HL-60 (cell line): ENCODE data around the gene PTPRF.

ENCODE experiments used
- DNase-seq, 2 experiments: peaks; one replicate each; pipeline ENCODE4 v3.0.0-alpha.2; 2010 to 2020; ENCODE audit warnings: low read depth in 1 of 2, low spot score in 1 of 2
- H3K27ac ChIP-seq: fragments of 250-450 bp; sonication (Bioruptor Pico); replicated peaks from 2 replicates; pipeline ENCODE4 v1.5.1; 2020; ENCODE audit warnings: mild to moderate bottlenecking, moderate library complexity
- H3K27me3 ChIP-seq: fragments of 250-450 bp; sonication (Bioruptor Pico); 2 replicates; pipeline ENCODE4 v1.5.1; 2021; ENCODE audit warnings: mild to moderate bottlenecking, moderate library complexity; ENCODE audit not compliant: insufficient read depth, poor library complexity, severe bottlenecking
- H3K4me3 ChIP-seq: replicated peaks from 2 replicates; pipeline ENCODE4 v1.5.1; 2011; ENCODE audit warnings: mild to moderate bottlenecking, control low read depth, low read length; ENCODE audit not compliant: insufficient read depth
- CTCF ChIP-seq: IDR thresholded peaks from one replicate; pipeline ENCODE4 v1.5.1; 2011; ENCODE audit warnings: low read length, control low read depth, inconsistent platforms; ENCODE audit not compliant: insufficient read depth
- GABPA ChIP-seq: IDR thresholded peaks from 2 replicates; pipeline ENCODE4 v1.6.1; 2012; ENCODE audit warnings: low read depth
- POLR2AphosphoS5 ChIP-seq: IDR thresholded peaks from 2 replicates; pipeline ENCODE4 v1.6.1; 2012; ENCODE audit warnings: low read depth
- SPI1 ChIP-seq: IDR thresholded peaks from 2 replicates; pipeline ENCODE4 v1.6.1; 2012; ENCODE audit warnings: low read depth, mild to moderate bottlenecking, borderline replicate concordance
- TF ChIP-seq, protein P1 (sequence below): IDR thresholded peaks from 2 replicates; pipeline ENCODE4 v1.6.1; 2012; ENCODE audit warnings: low read depth; ENCODE audit not compliant: insufficient replicate concordance

The PTPRF gene

DNA sequence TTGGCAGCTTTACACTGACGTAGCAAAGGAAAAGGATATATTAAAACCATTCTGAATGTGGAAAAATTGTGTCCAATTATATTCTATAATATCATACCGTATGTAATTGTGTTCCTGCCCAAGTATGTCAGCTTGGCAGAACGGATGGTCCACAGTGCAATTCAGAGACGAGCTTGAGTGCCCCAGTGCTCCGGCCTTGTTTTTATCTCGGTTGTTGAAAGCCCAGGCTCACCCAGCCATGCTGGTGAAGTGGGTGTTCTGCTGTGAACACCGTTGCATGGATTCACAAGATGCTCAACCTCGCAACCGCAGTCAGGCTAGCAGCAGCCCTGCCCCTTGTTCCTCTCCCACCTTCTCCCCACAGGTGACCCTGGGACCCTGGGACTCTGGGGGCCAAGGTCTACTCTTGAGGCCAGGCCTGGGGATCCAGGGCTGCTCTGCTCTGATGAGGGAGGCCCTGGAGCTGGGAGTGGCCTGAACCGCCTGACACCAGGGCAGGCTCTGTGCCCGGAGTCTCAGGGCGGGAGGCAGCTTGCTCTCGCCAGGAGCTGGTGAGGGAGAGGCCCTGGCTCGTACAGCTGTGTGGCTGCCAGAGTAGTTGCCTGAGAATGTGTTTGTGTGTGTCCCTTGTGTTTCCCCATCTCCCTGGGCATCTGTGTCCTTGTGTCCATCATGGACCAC is 11.2 kb downstream of the PTPRF start:
- H3K27ac ChIP-seq, result no peak overlapping the region
- H3K27me3 ChIP-seq, result no peaks in the 10 kb centered on the region
- no peak for DNase-seq
- no peak overlapping the region for H3K4me3 ChIP-seq
- no peak for TF ChIP-seq CTCF
- TF ChIP-seq, protein P1, sequence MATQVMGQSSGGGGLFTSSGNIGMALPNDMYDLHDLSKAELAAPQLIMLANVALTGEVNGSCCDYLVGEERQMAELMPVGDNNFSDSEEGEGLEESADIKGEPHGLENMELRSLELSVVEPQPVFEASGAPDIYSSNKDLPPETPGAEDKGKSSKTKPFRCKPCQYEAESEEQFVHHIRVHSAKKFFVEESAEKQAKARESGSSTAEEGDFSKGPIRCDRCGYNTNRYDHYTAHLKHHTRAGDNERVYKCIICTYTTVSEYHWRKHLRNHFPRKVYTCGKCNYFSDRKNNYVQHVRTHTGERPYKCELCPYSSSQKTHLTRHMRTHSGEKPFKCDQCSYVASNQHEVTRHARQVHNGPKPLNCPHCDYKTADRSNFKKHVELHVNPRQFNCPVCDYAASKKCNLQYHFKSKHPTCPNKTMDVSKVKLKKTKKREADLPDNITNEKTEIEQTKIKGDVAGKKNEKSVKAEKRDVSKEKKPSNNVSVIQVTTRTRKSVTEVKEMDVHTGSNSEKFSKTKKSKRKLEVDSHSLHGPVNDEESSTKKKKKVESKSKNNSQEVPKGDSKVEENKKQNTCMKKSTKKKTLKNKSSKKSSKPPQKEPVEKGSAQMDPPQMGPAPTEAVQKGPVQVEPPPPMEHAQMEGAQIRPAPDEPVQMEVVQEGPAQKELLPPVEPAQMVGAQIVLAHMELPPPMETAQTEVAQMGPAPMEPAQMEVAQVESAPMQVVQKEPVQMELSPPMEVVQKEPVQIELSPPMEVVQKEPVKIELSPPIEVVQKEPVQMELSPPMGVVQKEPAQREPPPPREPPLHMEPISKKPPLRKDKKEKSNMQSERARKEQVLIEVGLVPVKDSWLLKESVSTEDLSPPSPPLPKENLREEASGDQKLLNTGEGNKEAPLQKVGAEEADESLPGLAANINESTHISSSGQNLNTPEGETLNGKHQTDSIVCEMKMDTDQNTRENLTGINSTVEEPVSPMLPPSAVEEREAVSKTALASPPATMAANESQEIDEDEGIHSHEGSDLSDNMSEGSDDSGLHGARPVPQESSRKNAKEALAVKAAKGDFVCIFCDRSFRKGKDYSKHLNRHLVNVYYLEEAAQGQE, result no peak
- TF ChIP-seq SPI1, result no peak
- TF ChIP-seq POLR2AphosphoS5, result no peak
- no peak for TF ChIP-seq GABPA

DNA sequence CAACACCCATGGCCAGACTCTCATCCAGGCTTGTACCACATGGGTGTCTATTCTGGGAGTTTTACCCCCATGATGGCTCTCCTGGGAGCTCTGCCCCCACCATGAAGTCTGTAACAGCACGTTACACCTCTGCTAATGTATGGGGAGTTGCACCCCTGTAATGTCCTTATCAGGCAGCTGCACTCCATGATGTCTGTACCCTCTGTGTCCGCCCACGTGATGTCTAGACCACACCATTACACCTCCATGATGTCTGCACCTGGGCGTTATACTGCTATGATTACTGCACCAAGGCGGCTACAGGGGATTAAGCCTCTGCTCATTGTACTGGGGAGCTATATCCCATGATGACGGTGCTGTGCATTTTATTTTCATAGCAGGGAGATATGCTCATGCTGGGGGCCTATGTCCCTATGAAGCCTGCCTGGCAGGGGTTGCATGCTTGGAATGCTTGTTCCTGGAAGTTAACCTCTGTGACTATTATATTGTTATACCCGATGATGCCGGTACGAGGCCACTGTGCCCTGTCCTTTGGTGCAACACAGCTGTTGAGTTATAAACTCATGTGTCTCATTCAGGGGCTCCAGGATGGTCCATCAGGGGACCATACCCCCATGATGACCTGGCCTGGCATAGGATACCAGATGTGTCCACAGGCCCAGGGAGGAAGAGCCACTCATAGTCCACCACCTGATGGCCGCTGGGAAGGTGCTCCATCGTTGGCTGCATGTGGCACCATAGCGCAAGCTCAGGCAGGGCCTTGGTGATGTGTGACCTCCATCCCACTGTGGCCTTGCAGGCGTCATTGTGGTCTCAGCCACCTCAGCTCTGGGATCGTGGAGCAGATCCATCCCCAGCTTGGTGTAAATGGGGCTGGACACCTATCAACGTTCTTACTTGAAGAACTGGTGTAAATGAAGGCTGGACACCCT is 12.1 kb downstream of the PTPRF start:
- no peak for TF ChIP-seq GABPA
- no peak for TF ChIP-seq CTCF
- TF ChIP-seq, protein P1, result no peak
- TF ChIP-seq POLR2AphosphoS5, result no peak
- no peak for TF ChIP-seq SPI1
- no peak for DNase-seq
- no peak overlapping the region for H3K4me3 ChIP-seq
- H3K27ac ChIP-seq, result no peak overlapping the region
- H3K27me3 ChIP-seq, result no peaks in the 10 kb centered on the region

- no peak overlapping the region for H3K27ac ChIP-seq
- no peak for DNase-seq
- TF ChIP-seq POLR2AphosphoS5, result no peak
- TF ChIP-seq SPI1, result no peak
- TF ChIP-seq CTCF, result no peak
- TF ChIP-seq GABPA, result no peak
- TF ChIP-seq, protein P1, result no peak
- no peaks in the 10 kb centered on the region for H3K27me3 ChIP-seq
- H3K4me3 ChIP-seq, result no peak overlapping the region
These were observed 12.9 kb downstream of the PTPRF start for GRCh38 chr1:43543567-43543966.
